Neural progenitor cell (in vitro differentiated cells): ENCODE results near the gene COL7A1.

Source experiments
- EZH2phosphoT487 ChIP-seq: fragments of 200-600 bp; sonication (generic); IDR thresholded peaks from 2 replicates; pipeline ENCODE4 v1.6.1; 2017; ENCODE audit warnings: antibody characterized with exemption
- TF ChIP-seq, protein P1 (sequence below): fragments of 200-600 bp; sonication (generic); IDR thresholded peaks from 2 replicates; pipeline ENCODE4 v1.5.1; 2017; ENCODE audit warnings: antibody characterized with exemption, mild to moderate bottlenecking

DNA sequence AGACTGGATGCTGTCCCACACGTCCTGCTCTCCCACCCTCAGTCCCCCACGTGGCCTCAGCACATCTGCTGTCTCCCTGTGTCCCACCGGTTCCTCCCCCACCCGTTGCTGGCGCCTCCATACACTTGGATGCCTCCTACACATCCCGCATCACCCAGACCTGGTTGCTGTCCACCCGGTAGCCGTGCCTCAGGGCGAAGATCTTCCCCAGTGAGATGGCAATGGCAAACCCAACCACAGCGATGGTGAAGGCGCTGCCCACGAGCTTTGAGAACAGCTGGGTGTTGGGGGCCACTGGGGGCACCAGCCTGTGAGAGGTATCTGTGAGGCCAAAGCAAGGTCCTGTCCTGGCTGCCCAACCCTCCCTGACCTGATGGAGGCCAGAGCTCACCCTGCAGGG is 35.7 kb upstream of the COL7A1 start:
- TF ChIP-seq, protein P1, sequence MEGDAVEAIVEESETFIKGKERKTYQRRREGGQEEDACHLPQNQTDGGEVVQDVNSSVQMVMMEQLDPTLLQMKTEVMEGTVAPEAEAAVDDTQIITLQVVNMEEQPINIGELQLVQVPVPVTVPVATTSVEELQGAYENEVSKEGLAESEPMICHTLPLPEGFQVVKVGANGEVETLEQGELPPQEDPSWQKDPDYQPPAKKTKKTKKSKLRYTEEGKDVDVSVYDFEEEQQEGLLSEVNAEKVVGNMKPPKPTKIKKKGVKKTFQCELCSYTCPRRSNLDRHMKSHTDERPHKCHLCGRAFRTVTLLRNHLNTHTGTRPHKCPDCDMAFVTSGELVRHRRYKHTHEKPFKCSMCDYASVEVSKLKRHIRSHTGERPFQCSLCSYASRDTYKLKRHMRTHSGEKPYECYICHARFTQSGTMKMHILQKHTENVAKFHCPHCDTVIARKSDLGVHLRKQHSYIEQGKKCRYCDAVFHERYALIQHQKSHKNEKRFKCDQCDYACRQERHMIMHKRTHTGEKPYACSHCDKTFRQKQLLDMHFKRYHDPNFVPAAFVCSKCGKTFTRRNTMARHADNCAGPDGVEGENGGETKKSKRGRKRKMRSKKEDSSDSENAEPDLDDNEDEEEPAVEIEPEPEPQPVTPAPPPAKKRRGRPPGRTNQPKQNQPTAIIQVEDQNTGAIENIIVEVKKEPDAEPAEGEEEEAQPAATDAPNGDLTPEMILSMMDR: no peak
- no peak for TF ChIP-seq EZH2phosphoT487
